Measurements from ENCODE around the gene ERRFI1. TPM values are rescaled to one million over a fixed set of nuclear protein-coding genes. Genes with fewer than 3 reads are reported as not detected.

ERRFI1 gene
- total and polyA plus RNA-seq, 2 of the 8 experiments (the other 6 are each of a cell fraction or from before 2014, with no cell fraction given): 23.4 to 46.1 TPM

- H3K79me1 ChIP-seq (ENCODE audit: low read depth, low read length): peaks cover 3% of the 10 kb centered on the region; the same call in 1 of the 2 replicates
- no peak overlapping the region for H4K91ac ChIP-seq (replicated peaks; ENCODE audit: insufficient read length, low read length)
- H2BK15ac ChIP-seq (ENCODE audit: low read length): no peak overlapping the region
- H2AFZ ChIP-seq (ENCODE audit: low read length): no peak overlapping the region
- peaks cover 0 to 6% of the 10 kb centered on the region in 2 experiments for H4K20me1 ChIP-seq (replicated peaks in 1 of 2; ENCODE audit: control insufficient read depth in 1 of 2, insufficient read depth in 2 of 2, low read length in 2 of 2)
- 80% methylated on average over 1 of the region's 1 CpG; no CpG with 5 or more reads in 1 of the 2 experiments for WGBS, 2 experiments (ENCODE audit: extremely low coverage in 1 of 2, insufficient coverage in 1 of 2, insufficient read length in 1 of 2, insufficient replicate concordance in 2 of 2, low coverage in 1 of 2, low lambda C conversion rate in 2 of 2, missing lambda C conversion rate in 1 of 2)
- no peak overlapping the region for H3K4me3 ChIP-seq (ENCODE audit: extremely low read depth in 1 of 4, insufficient read depth in 2 of 4, low read depth in 3 of 4, low read length in 4 of 4)
- no peak for DNase-seq (ENCODE audit: low read depth in 1 of 2, low spot score in 2 of 2)
- H3K36me3 ChIP-seq (ENCODE audit: control insufficient read depth in 2 of 4, insufficient read depth in 4 of 4, low read length in 3 of 4): peaks cover 5 to 38% (median 22%) of the 10 kb centered on the region in 4 experiments
- no peaks in the 10 kb centered on the region for H3K79me2 ChIP-seq (ENCODE audit: control insufficient read depth in 1 of 2, insufficient read depth in 2 of 2, low read length in 2 of 2)
- no peak overlapping the region for H3K23ac ChIP-seq (ENCODE audit: insufficient read length)
- peaks cover 0 to 6% (median under 1%) of the 10 kb centered on the region in 4 experiments; a peak in 4 of 7 replicates for H3K4me1 ChIP-seq (replicated peaks in 1 of 4; ENCODE audit: control insufficient read depth in 3 of 4, insufficient read depth in 4 of 4, low read length in 3 of 4)
- no peak overlapping the region for H3K4ac ChIP-seq (replicated peaks; ENCODE audit: insufficient read length, low read depth, low read length)
- TF ChIP-seq POLR2AphosphoS5 (IDR thresholded peaks at IDR 0.05; ENCODE audit: low read depth, low read length) (no peak), EZH2 (IDR thresholded peaks at IDR 0.05; ENCODE audit: low read depth, low read length, severe bottlenecking) (no peak), ZNF274 (IDR thresholded peaks at IDR 0.05; ENCODE audit: borderline replicate concordance, extremely low read depth, low read length) (no peak), GABPA (IDR thresholded peaks at IDR 0.05; ENCODE audit: borderline replicate concordance, insufficient read depth, low read length) (no peak), BCL11A (IDR thresholded peaks at IDR 0.05; ENCODE audit: low read depth in 2 of 2, low read length in 2 of 2) (no peak)
- TF ChIP-seq, protein P1, sequence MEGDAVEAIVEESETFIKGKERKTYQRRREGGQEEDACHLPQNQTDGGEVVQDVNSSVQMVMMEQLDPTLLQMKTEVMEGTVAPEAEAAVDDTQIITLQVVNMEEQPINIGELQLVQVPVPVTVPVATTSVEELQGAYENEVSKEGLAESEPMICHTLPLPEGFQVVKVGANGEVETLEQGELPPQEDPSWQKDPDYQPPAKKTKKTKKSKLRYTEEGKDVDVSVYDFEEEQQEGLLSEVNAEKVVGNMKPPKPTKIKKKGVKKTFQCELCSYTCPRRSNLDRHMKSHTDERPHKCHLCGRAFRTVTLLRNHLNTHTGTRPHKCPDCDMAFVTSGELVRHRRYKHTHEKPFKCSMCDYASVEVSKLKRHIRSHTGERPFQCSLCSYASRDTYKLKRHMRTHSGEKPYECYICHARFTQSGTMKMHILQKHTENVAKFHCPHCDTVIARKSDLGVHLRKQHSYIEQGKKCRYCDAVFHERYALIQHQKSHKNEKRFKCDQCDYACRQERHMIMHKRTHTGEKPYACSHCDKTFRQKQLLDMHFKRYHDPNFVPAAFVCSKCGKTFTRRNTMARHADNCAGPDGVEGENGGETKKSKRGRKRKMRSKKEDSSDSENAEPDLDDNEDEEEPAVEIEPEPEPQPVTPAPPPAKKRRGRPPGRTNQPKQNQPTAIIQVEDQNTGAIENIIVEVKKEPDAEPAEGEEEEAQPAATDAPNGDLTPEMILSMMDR (IDR thresholded peaks at IDR 0.05; ENCODE audit: control extremely low read depth in 1 of 3, insufficient read depth in 1 of 3, low read depth in 1 of 3, low read length in 3 of 3): no peak
- H3K18ac ChIP-seq (ENCODE audit: extremely low read depth, low read length): no peak overlapping the region
- FAIRE-seq: no peak
- ChIA-PET POLR2A (ENCODE audit: partially characterized antibody) (interaction anchor here (0.6 to 1.5 kb wide), 5 partner anchors 10 to 326 kb away, joined by 3 to 4 read pairs (median 4); partner anchors contain the start of gene PARK7), CTCF (ENCODE audit: partially characterized antibody) (interaction anchor here (0.6 to 4.3 kb wide), 6 partner anchors 14 to 1017 kb away, joined by 3 to 23 read pairs (median 8); no protein-coding TSS in a partner anchor)
- no peaks in the 10 kb centered on the region for H3K27me3 ChIP-seq (replicated peaks in 1 of 4; ENCODE audit: control insufficient read depth in 3 of 4, extremely low read depth in 1 of 4, insufficient read depth in 3 of 4, low read length in 3 of 4)
- H2AK5ac ChIP-seq (ENCODE audit: low read depth, low read length): no peak overlapping the region
- H2BK12ac ChIP-seq (ENCODE audit: low read depth, low read length): no peak overlapping the region
- no peak overlapping the region for H2BK20ac ChIP-seq (ENCODE audit: low read length)
- H4K8ac ChIP-seq (ENCODE audit: extremely low read depth, insufficient read depth, low read length): no peak overlapping the region
- no peak overlapping the region for H2BK5ac ChIP-seq (ENCODE audit: low read depth, low read length)
- H3K27ac ChIP-seq (ENCODE audit: low read depth, low read length): no peak overlapping the region
- H3K14ac ChIP-seq (ENCODE audit: insufficient read length): no peak overlapping the region
- H3K9me3 ChIP-seq (ENCODE audit: insufficient read depth in 2 of 2, low read depth in 1 of 2, low read length in 1 of 2): no peaks in the 10 kb centered on the region
- H3K4me2 ChIP-seq (ENCODE audit: insufficient read depth in 1 of 2, low read depth in 2 of 2, low read length in 2 of 2): no peak overlapping the region
- H3K56ac ChIP-seq (replicated peaks; ENCODE audit: insufficient read length, low read depth, low read length): no peak overlapping the region
- H2BK120ac ChIP-seq (replicated peaks; ENCODE audit: low read depth, low read length): no peak overlapping the region
- no peak overlapping the region for H3K9ac ChIP-seq (replicated peaks in 1 of 4; ENCODE audit: extremely low read depth in 1 of 4, low read depth in 3 of 4, low read length in 3 of 4)
- peaks cover 7% of the 10 kb centered on the region; the same call in 1 of the 2 replicates for H3K23me2 ChIP-seq (ENCODE audit: low read depth, low read length)
- no peak overlapping the region for H4K5ac ChIP-seq (ENCODE audit: insufficient read length, low read depth, low read length)
These were observed 37.5 kb downstream of the ERRFI1 start for GRCh38 chr1:7988576-7988975.

Measured in H1 (cell line).